PFSK-1 (cell line): ENCODE results near the gene FAM20C.

Experiments
- FOXP2 ChIP-seq: optimal IDR thresholded peaks from 2 replicates; pipeline ENCODE3; 2011; ENCODE audit warnings: borderline replicate concordance, control low read depth, inconsistent platforms; ENCODE audit not compliant: insufficient read depth; ENCODE audit errors: extremely low read length, extremely low read depth
- POLR2AphosphoS5 ChIP-seq: IDR thresholded peaks from 2 replicates; pipeline ENCODE4 v1.6.1; 2012; ENCODE audit warnings: low read depth, mild to moderate bottlenecking, control low read depth, low read length, moderate library complexity
- REST ChIP-seq, 2 experiments: IDR thresholded peaks; 2 replicates each; pipeline versions ENCODE4 v1.6.1 to v1.8.0; 2011 to 2012; ENCODE audit warnings: low read depth in 2 of 2, low read length in 2 of 2, control low read depth in 1 of 2, inconsistent platforms in 1 of 2, mild to moderate bottlenecking in 1 of 2, moderate library complexity in 1 of 2; ENCODE audit not compliant: insufficient read depth in 1 of 2
- SIN3A ChIP-seq: IDR thresholded peaks from 2 replicates; pipeline ENCODE4 v1.6.1; 2012; ENCODE audit warnings: mild to moderate bottlenecking, low read length, moderate library complexity, borderline replicate concordance; ENCODE audit not compliant: insufficient read depth
- TAF1 ChIP-seq: IDR thresholded peaks from 2 replicates; pipeline ENCODE4 v1.6.1; 2012; ENCODE audit warnings: low read length, control low read depth, borderline replicate concordance; ENCODE audit not compliant: insufficient read depth

FAM20C gene

GRCh38 chr7:183496-184292, 8.7 kb upstream of the FAM20C start:
- no peak for TF ChIP-seq POLR2AphosphoS5

- TF ChIP-seq FOXP2 = no peak
- no peak for TF ChIP-seq REST (IDR thresholded peaks at IDR 0.05; ENCODE audit: insufficient read depth in 1 of 2, low read depth in 2 of 2, low read length in 2 of 2)
- no peak for TF ChIP-seq POLR2AphosphoS5
These were observed 7.8 kb upstream of the FAM20C start for GRCh38 chr7:184294-185264.

GRCh38 chr7:186516-187113, 5.8 kb upstream of the FAM20C start:
- no peak for TF ChIP-seq FOXP2

GRCh38 chr7:187227-187927, 5.0 kb upstream of the FAM20C start:
- TF ChIP-seq REST (IDR thresholded peaks at IDR 0.05; ENCODE audit: insufficient read depth in 1 of 2, low read depth in 2 of 2, low read length in 2 of 2) = no peak
- TF ChIP-seq POLR2AphosphoS5 = no peak
- no peak for TF ChIP-seq TAF1
- TF ChIP-seq SIN3A = no peak
- no peak for TF ChIP-seq FOXP2

- TF ChIP-seq REST (IDR thresholded peaks at IDR 0.05; ENCODE audit: insufficient read depth in 1 of 2, low read depth in 2 of 2, low read length in 2 of 2) (no peak), POLR2AphosphoS5 (no peak), TAF1 (no peak), SIN3A (no peak), FOXP2 (no peak)
These were observed 4.2 kb upstream of the FAM20C start for GRCh38 chr7:188174-188573.
